HG03280 (cell line): Measurements from ENCODE around the gene LSP1.

Experiments
- ATAC-seq: cut with Tn5 transposase; IDR thresholded peaks from one replicate; pipeline ENCODE4 v1.9.1; 2021; ENCODE audit warnings: mild to moderate bottlenecking, moderate library complexity; ENCODE audit not compliant: unreplicated experiment

LSP1 gene

DNA sequence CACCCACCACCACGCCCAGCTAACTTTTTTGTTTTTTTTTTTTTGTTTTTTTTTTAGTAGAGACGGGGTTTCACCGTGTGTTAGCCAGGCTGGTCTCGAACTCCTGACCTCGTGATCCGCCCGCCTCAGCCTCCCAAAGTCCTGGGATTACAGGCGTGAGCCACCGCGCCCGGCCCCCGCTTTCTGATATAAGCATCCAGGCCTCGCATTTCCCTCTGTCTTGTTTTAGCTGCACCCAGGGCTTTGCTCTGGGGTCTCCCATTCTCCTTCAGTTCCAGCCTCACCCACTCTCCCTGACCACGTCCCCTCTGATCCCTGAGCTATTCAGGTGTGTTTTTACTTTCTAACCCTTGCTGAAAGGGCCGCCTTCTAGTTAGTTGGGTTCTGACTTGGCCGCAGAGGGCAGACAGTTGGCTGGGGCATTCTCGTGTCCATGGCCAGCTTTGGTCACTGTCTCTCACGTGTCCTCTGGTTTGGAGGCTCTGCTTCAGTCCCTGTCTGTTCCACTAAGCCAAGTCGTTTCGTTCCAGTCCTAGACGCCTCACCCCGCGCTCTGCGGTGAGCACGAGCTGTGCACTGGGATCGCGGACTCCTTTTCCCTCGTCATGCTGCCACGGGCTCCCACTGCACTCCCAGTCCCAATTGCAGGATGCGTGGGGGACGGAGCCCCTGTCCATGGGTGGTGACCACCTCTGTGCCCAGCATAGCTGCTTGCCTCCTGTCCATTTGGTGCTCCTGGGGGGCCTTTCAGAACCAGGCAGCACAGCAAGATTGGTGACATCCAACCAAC, 60.6 kb downstream of the LSP1 start:
- ATAC-seq = no peak

DNA sequence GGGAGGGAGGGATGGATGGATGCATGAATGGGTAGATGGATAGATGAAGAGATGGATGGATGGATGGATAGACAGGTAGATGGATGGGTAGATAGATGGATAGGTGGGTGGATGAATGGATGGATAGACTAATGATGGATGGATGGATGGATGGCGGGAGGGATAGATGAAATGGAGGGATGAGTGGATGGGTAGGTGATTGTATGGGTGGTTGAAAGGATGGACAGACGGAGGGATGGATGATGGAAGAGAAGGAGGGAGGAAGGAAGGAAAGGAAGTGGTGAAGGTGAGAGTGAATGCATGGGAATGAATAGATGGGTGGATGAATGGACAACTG, 62.9 kb downstream of the LSP1 start:
- no peak for ATAC-seq

DNA sequence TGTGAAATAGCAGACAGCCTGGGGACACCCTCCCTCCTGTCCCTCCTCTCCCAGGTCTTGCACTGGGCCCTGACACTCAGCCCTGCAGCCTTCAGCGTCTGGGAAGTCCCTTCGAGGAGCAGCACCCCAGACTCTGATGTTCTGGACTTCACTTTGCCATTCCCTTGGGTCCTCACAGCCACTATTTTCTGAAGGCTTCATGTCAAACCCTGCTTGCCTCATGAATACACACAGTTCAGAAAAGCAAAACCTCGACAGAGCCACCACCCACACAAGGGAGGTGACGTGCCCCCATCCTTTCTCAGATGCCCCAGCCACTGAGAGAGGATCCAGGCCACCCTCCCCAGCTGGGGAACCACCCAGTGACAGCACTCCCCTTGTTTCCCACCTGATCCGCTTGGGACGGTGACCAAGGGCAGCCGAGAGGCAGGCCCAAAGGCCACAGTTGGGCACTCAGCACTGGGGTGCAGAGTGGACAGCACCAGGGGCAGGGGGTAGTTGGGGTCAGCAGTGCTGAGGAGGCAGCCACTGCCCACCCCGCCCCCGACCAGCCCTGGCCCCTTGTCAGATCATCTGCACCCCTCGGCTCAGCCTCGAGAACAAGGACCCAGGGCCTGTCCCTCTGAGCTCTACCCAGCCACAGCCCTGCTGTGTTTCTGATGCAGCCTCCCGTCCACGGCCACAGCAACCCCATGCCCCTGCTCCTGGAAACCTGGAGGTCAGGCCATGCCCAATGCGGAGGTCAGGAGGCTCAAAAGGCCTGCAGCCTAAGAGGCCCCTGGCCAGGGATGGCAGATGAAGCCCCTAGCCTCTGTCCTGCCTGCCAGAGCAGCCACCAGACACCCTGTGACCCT, 63.5 kb downstream of the LSP1 start:
- no peak for ATAC-seq

DNA sequence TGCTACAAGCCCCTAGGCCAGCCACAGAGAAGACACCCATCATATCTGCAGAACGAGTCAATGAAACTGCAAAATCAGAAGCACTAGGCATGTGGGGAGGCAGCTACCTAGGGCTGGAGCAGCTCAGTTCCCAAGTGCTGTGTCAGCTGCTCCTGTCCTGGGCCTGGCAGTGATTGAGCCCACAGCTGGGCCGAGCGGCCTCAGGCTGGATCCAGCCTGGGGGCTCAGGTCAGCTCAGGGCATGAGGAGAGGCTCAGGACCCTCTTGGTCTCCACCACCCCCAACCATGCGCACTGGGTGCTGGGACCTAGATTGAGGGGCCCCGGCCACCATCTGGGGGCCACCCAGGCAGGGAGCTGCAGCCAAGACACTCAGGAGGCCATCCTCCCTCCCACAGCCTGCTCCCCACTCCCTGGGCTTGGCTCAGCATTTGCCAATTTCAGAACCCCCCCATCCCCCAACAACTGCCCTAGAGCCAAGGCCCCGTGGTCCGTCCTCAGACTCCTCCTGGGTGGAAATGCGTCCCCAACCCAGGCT, 64.2 kb downstream of the LSP1 start:
- no peak for ATAC-seq

DNA sequence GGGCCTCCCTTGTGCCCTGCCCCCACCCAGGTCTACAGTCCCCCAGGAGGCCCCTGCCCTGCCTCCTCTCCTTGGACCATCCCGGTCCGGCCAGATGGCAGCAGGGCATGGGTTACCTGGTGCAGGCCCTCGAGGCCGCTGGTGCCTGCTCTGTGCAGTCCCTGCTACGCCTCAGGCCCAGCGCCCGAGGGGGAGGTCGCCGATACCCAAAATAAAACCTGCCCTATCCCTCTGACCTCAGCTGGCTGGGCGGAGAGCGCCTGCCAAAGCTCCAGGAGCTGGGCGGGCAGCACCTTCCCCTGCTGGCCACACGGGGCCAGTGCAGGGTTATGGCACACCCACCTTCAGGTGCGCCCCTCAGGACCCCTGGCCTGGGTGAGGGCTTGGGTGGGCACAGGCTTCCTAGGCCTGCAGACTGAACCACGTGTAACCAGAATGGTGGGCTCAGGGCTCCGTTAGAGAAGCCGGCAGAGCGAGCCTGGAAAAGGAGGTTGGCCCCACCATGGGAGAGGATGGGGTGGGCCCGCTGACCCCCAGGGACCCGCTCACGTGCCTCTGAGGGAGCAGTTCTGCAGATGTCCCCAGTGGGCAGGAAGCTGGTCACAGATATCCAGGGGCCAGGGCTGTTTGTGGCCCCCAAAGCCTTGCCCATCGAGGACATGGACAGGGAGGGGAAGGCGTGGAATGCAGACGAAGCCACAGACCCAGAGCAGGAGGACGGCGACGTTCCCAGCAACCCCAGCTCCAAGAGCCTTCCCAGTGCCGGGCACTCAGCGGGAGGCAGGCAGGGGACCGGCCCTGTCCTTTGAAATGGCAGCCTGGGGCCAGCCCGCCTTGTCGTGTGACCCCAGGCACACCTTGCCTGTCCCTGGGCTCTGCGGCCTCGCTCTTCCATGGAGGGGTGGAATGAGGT, 64.9 kb downstream of the LSP1 start:
- ATAC-seq = no peak

DNA sequence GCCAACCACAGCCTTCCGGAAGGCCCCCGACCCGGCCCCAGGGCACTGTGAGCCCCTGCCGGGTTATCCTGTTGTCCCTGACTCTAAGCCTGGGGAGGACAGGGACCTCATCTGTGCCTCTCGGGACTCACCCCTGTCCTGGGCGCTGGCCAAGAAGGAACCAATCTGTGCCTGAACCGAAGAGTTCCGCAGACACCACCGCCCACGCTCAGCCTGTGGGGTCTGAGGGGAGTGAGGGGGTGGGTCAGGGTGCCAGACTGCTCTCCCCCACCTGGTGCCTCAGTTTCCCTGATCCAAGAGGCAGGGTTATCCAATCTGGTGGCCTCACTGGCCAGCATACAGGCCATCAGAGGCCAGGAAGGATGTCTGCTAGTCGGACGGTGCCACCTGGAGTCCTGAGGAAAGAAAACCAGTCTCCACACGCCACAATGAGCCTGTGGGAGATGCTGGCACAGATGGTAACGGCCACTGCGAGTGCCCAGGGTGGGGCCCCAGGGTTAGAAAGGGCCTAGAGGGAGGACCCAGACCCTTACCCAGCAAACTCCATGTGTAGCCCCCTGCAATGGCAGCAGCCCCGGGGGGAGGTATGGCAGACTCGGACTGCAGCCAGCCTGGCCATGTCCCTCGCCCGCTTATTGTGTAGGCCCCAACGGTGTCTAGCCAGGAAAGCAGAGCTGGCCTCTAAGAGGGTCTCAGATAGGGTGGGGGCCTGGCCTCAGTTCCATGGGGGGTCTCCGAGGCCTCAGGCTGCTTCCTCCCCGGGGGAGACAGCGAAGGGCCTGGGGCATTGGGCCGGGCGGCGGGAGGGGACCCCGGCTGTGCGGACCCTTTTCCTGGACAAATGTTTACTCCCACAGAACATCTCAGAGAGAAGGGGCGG, 65.8 kb downstream of the LSP1 start:
- no peak for ATAC-seq

DNA sequence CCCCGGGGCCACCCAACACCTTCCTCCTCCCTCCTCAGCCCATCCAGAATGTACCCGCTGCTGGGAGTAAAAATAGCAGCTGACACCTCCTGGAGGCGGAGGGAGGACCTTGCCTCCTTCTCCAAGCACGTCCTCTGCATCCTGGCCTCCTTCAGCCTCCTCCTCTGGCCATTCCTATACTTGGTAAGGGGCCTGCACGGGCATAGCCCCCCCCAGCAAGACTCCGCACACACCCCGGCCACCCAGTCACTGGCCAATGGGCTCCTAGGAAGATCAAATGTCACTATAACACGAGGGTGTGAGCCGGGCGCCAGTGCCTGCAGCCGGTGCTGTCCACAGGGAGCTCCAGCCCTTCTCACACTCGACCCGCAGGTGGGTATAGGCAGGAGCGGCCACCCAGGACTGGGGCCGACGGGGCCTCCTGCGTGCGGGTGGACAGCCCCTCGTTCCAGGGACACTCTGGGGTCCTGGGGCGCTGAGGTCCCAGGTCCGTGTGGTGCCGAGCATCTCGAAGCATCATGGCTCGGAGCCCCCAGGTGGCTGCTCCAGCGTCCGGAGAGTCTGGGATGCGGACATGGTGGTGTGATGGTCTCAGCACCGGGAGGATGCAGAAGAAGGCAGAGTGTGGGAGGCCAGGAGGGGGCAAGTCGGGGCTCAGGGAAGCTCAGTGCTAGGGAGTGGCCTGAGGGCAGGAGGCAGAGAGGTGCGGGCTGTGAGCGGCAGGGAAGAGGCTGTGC, 66.7 kb downstream of the LSP1 start, which contains the start of gene TNNT3:
TNNT3 (plus strand) TSS at position 313 of the 737 bp plus-strand sequence. CDS start 3,172 bp downstream, outside the sequence.
- no peak for ATAC-seq

DNA sequence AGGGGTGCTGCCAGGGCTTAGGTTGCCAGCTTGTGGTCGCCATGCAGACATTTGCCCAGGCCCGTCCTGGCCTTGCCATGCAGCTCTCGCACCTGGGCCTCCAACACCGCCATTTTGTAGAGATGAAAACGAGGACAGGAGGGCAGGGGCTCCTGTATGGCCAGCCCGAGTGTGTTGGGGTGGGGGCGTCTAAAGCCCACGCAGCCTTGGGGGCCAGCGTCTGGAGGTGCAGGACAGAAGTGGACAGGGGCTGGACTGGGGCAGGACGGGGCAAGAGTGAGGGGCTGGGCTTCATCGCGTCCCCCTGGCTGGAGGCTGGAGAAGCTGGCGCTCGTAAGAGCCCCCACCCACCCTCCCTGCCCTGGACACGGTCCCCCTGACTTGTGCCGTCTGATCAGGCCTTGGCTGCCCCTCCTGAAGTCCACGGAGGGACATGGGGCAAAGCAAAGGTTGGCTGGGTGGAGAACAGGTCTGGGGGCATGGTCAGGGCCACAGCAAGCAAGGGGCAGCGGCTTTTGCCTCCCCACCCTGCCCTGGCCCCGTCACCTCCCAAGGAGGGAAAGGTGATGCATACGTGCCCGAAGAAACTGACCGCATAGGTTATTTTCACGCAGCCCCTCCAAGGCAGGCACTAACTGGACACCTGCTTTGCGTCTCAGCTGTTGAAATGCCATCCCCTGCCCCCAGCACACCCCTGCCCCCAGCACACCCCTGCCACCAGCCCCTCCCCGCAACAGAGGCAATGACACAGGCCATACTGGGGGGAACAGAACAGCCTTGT, 67.4 kb downstream of the LSP1 start:
- ATAC-seq = no peak

DNA sequence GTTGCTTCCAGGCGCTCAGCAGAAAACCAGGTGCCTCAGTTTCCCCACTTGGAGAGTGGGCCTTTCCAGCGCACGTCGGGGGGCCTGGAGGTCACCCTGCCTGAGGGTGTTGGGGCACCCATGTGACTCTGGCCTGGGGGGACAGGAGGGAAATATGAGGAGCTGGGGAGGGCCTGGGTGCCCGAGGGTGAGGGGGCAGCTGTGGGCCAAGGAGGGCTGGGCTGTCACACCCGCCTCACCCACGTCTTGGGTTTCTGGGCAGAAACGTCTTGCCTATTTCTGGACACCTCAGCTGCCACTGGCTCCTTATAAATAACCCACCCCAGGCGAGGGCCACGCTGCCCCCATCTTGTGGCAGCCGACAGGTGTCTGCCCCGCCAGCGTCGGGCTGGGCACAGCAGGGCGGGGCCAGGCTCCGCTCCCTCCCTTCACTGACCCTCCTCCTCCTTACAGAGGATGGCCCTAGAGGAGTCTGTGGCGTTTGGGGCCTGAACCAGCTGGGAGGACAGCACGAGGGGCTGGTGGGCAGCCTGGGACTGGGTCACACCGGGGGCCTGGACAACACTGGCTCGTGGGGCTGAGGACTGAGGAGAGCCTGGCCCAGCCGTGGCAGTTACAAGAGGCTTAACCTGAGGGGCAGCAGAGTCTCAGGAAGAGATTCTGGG, 68.2 kb downstream of the LSP1 start:
- ATAC-seq = no peak

DNA sequence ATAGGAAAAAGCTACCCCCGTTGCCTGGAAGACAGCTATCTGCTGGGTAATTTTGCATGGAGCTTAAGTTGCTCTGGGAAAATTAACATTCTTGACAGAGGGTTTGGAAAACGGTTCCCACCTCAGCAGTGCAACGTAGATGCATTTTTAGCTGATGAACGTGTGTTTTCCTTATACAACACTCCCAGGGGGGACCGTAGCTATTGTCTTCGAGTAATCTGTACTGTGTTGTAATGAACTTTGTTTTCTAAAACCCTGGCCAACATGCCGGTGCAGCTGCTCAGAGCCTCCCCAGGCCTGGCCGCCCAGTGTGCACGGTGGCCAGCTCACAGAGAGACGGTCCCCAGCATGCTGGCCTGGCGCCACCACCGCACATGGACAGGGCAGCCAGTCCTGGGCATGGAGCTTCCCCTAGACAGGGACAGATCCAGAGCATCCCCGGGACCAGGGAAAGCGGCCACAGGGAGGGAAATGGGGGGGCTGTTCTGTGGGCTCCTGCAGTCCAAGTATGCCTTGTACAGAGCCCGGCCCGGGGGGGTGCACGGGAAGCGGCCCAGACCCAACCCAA, 68.8 kb downstream of the LSP1 start:
- no peak for ATAC-seq

DNA sequence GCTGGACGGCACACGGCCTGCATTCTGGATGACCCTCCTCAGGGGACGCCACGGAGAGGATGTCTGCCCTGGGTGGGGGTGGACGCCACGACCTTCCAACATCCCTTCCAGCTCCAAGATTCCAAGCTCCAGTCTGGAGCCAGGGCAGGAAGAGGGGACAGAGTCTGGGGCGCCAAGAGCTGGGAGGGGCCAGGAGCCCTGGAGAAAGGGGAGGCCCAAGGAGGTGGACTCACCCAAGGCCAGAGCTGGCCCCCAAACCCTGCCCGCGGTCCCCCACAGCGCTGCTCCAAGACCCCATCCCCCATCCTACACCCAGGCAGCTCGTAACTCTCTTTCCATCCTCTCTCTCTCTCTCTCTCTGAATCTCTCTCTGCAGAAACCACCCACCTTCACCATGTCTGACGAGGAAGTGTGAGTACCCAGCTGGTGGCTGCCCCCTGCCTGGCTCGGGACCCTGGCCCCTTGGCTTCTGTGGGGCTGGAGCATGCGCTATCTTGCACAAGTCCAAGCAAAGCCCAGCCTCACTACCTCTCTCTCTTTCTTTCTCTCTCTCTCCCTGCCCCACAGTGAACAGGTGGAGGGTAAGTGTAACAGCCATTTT, 69.7 kb downstream of the LSP1 start:
- no peak for ATAC-seq

DNA sequence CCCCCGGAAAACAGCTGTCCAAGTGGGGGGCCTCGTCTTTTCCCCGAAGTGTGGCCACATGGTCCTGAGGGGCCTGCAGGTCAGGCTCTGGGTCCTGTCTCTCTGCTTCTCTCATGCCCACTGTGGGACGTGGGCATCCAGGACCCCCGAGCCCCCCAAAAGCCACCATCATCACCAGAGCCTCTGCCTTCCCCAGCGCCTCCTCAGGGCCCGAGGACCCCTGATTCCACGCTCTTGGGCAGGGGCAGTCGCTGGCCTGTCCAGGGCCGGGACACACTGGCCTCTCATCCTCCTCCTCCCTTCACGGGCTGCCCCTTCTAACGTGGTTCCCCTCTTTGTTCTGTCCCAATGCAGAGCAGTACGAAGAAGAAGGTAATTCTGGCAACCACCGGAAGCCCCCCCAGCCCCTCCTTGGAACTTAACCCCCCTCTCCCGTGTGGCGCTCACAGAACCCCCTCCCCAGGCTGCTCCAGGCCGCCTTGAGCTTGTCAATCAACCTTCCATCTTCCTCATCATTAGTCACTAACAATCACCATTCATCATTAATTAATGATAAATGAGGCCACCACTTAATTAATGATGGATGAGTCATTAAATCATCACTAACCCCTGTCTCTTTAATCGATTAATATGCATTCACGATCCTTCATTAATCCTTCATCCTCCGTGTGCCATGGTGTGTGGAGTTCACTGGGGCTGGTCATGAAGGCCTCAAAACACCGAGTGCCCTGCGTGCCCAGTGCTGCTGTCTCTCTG, 70.5 kb downstream of the LSP1 start:
- no peak for ATAC-seq

DNA sequence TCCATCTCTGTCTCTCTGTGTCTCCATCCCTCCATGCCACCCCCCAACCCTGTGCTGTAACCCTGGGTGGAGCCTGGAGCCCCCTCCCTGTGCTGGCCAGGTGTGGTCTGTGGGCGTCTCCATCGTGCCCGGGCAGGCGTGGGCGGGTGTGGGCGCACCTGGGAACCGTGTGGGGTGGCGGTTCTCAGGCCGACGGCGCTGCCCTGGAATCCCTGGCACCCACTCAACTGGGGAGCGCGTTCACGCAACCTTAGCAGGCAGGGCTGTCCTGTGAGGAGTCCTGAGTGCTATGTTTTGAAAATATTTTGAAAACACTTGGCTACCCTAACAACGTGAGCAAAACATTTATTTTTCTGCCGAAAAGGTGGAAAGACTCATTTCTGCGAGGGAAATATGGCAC, 71.3 kb downstream of the LSP1 start:
- ATAC-seq = no peak

DNA sequence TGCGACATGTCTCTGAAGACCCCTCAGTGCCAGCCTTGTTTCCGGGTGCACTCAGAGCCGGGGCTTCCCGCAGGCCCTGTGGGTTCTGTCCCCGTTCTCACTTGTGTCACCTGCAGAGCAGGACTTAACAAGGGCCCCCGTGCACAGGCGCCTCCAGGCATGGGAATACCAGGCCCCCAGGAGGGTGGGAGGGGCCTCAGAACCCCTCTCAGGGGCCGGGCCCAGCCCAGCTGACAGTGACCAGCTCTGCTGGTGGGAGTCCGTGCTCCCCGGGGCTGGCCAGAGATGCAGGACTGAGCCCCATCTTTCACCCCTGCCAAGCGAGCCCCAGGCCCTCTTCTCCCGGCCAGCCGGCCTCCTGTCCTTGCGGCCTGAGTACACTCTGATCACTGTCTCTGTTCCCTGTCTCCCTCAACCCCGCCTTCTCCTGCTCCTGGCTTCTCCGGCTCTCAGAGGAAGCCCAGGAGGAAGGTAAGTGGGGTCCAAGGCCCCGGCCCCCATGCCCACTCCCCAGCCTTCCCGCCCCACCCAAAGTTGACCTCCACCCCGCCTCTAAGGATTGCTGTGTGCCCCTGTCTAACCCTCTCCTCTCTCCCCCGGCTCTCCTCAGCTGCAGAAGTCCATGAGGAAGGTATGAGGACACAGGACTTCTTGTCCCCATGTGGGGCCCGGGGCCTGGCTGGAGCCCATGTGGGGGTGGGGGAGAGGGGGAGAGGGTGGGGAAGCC, 71.9 kb downstream of the LSP1 start:
- no peak for ATAC-seq

DNA sequence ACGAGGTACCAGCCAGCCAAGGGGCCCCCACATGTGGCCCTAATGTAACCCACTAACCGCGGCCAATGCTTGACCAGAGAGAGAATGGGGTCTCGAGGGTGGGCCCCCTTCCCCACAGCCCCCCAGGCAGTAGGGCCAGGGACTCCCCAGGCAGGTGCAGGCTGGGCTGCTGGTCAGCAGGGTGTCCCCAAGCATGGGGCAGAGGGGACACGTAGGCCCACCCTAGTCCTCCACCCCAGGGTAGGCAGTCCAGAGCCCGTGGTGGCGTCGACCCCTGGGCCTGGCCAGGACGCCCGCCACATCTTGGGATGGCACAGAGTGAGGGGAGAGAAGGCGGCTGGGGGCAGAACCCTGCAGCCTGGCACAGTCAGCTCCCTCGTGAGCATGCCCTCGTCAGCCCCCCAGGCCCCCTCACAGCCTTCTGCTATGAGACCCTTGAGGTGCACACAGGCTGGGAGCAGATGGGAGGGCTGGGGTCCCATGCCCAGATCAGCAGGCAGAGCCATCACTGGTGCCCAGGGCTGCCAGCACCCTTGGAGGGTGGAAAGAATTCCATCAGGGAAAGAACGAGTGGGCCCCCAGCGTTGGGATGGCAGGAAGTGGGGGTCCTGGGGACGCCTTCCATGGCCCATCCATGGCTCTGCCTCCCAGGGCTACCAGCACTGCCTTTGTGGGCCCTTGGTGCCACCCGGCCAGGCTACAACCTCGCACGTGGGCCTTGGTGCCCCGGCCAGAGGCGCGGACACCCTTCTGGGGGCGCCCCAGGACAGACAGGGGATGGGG, 72.7 kb downstream of the LSP1 start:
- ATAC-seq = no peak
